Measurements from ENCODE around the gene EPB41L3.
"Not testable (repeated sequence)": the region's sequence is repeated elsewhere in the genome, so short reads cannot be mapped to it uniquely, and the experiment has no call there.

Gene EPB41L3

DNA sequence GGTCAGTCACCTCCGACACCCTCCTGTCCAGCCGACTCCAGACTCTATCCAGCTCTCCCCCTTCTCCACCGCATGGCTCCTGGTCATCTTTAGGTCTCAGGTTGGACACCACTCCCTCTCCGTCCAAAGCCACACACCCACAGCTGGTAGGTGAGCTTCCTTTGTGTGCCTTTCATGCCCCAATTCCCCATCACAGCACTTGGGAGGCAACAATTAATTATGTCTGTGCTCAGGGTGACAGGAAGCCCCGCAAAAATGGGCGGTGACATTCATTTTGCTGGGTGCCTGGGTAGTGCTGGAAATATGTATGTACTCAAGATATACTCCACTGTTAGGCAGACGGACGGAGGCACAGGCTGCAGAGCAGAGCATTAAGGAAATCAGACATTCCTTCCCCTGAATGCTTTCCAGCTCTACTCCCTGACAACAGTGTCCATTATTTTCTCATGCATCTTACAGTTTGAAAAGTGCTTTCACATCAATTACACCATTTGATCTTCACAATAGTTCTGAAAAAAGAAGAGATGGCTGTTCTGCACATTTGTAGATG is 13.1 kb downstream of the EPB41L3 start:
- DNase-seq (ENCODE audit: low read depth): no peak

DNA sequence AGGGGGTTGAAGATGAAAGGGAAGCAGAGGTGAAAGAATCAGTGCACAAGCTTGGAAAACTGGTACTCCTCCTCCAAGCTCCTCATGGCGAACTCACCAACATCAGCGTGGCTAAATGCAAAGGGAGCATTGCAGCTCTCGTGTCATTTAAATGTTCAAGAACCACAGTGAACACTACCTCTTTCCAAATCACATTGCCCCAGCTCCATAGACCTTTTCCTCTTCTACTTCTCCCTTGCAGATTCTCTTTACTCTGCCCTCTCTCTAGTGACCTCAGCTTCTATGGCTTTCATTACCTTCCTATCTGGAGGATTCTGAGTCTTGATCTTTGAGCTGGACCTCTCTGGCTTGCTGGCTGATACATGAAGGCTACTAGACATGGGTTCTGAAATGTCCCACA is 14.3 kb downstream of the EPB41L3 start:
- no peak for DNase-seq (ENCODE audit: low read depth)

DNA sequence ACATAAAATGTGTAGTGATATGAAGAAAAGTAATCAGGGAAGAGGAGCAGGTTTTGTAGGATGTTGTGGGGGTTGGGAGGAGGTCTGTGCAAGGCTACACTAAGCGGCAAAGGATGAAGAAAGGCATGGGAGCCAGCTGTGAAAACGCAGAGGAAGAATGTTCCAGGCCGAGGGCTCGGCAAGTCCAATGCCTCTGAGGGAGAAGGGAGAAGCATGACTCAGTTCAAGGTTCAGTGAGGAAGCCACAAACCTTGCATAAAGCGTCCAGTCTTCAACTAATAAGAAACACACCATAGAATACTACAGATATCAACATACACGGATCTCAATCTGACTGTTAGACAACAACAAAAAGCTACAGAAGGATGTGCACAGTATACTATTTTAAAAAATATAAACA is 16.2 kb downstream of the EPB41L3 start:
- no peak for DNase-seq (ENCODE audit: low read depth)

DNA sequence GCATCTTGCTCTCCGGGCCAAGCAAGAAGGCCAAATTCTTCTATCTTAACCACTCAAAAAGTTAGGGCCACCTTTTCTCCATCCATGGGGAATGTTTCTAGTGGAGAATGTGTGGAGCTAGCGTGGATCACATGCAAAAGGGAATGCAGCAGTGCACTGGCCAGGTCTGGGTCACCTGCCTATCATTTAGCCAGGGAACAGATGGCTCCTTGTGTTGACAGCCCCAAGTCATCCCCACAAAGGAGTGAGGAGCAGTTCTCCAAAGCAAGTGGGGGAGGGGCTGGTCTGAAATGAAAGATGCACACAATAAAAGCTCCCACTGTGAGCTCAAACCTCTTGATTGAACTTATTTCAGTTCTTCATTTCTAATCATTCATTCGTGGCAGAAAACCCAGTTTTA is 19.1 kb downstream of the EPB41L3 start:
- no peak for DNase-seq (ENCODE audit: low read depth)

DNA sequence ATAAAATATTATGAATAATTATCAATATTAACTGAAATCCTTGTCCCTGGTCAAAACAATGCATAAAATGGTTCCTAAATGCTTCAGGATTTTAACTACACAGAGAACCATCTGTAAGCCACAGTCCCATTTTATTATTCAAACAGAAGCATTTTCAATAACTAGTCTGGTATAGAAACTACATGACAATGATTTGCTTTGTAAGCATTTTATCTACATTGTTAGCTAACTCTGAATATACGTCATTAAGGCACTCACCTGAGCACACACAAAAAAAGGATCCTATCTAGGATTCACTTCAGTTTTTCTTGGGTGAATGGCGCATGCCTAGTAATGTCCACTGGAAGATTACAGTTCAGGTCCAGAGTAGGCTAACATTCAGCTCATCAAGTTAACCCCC is 22.8 kb downstream of the EPB41L3 start:
- DNase-seq (ENCODE audit: low read depth): no peak

DNA sequence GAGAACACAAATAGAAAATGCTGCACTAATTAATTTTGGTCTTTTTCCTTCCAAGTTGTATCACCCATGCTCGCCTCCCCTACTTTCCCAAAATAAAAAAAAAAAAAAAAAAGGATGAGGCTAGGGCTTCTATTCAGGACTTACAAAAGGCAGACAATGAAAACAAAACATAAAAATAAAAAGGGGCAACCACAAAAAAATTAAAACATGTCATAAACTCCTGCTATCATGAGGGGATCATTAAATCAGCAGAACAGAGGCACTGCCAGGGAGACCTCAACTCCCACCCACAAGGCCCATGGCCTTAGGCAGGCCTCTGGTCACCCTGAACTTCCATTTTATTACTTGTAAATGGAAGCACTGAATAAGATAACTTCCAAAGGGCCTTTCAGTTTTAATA is 23.3 kb downstream of the EPB41L3 start:
- no peak for DNase-seq (ENCODE audit: low read depth)

DNA sequence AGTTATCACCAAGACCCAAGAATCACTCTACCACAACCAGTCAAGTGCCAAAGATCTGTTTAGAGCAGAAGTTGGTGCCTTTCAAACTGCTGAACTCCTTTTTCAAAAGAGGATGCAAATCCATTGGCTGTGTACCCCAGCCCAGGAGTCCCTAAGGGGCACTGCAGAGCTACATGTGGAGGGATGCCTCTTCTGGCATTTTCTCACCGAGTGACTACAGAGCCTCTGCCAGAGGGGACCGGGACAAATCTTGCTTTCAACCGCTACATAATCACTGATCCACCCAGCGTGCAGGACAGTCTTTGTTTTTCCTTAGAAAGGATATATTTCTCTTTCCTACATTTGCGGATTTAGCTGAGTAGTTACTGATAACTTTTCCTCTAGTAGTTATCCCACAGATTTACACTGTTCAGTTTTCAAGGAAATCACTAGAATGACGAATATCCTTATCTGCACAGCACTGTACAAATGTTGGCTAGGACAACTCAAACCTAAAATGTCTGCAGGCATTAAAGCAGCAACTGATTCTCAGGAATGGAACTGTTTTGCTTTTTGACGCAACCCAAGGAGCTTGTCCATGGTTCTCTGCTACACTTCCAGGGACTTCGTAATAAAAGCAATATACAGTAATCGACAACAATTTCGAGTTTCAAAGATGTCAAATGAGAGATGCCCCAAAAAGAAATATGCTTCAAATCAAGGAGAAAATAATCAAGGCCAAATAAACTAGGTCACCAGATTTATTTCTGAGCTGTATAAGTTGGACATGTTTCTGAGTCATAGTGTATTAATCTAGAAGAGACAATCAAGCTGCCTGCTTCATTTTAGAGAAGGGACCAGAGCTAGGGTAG is 24.1 kb downstream of the EPB41L3 start:
- DNase-seq (ENCODE audit: low read depth): no peak

DNA sequence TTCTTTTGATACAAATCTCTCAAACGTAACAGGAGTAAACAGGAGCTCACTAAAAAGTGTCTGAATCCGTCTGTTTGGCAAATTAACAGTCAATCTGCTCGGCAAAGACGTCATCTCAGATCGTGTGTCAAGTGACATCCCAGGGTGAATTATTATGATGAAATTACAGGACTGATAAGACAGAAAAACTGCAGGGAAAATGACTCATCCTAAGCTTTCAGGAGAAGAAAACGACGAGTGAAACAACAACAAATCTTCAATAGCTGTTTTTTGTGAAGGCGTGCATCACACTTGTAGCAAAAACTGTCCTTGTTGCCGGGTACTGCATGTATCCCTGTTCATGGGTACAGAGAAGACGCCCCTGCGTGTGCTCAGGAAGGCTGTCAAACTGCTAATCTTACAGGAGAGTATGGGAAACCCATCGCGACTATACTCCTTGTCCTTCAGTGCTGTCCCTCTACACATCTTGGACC is 24.9 kb downstream of the EPB41L3 start:
- no peak for DNase-seq (ENCODE audit: low read depth)

DNA sequence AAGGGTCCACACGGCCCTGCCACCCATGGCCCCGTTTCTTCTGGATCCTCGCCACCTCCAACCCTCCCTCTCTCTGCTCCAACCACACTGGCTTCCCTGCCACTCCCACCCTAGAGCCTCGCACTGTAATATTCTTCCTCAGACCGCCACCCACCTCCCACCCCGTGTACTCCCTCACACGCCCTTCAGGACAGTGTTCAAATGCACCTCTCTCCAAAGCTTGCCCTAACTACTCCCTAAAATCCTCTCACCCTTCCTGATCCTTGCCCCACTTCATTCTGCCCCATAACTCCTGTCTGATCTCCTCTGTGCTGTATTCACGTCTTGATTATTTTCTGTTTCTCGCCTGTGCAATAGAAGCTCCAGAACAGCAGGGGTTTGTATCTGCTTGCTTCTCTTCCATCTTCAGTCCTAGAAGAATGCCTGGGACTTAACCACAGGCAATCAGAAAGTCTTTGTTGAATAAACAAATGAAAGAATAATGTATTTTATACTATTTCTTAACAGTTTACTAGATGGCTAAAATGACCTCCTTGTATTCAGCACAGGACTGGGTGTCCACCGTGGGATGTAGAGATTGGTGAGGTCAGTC is 25.5 kb downstream of the EPB41L3 start:
- DNase-seq (ENCODE audit: low read depth): no peak

DNA sequence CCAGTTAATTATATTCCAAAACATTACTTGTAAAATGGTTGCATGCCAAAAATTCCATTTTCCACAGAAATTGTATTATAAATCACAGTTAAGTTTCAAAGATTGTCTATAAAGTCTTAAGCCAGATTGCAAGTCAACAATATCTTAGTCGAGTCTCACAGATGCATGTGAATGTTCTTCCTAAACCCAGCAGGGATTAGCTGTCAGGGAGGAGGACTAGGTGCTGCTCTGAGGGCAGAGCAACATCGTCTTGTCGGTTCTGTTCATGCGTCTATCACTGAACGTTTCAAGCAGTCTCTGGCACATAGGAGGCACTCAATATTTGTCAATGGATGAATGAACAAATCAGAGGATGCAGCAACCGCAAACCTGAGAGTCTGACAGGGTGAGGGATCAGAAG is 27.0 kb downstream of the EPB41L3 start:
- no peak for DNase-seq (ENCODE audit: low read depth)

DNA sequence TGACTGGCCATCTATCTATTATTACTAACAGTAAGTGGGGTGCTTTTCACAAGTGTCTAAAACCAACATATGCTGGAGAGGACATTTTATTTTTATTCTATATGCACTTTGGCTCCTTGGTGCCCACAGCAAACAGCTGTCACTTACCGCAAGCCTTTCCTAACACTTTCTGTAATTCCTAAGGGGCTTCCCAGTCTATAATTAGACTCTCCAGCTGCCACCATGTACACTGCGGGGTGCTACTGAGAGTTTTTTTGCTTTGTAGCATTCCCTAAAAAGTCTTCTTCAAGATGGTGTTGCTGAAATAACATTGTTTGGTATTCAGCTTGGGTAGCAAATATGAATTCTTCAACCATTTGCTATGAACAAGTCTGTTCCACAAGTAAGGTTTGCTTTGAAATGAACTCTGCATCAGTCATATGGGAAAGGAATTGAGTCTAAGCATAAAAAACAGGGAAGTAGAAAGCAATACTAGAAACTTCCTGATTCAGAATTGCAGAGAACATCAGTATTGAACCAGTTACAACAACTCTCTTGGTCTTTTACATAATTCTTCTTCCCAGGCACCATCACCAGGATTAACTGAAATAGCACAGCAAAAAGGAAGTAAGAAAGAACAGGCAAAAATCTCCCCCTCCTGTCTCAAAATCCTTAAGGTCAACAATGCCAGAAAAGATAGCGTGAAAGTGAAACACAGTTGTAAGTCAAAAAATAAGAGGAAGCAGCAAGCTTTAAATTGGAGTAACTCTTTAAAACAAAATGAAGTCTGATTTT is 28.6 kb downstream of the EPB41L3 start:
- DNase-seq (ENCODE audit: low read depth): no peak

DNA sequence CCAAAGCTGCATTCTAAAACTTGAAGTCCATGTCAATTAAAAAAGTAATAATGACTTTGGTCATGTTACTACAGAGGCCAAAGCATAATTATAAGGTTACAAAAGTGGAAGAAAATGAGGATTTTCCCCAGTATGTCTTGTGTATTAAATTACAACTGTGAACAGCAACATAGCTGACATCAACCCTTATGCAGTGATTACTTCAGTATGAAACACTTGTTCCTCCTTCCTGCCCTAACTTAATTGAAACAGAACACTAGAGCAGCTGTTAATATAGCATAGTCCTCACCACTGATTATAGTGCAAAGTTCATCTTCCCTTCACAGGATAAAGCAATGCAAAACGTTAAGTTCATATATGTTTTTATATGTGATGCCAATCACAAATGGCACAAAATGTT is 29.9 kb downstream of the EPB41L3 start:
- no peak for DNase-seq (ENCODE audit: low read depth)

DNA sequence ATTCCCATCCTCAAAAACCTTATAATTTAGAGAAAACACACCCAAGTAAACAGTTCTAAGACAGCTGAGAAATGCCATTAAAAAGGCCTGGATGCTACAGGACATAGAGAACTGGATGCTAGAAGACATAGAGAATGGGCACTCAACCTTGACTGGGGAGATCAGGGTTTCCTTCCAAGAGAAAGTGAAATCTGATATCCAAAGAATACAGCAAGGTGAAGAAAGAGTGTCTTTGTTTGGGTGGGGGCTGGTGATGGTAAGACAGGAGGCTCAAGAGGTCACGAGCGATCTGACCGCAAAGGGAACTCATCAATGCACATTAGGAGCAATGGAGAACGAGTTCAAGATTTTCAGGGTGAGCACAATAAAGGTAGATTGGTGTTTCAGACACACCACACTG is 31.6 kb downstream of the EPB41L3 start:
- no peak for DNase-seq (ENCODE audit: low read depth)

DNA sequence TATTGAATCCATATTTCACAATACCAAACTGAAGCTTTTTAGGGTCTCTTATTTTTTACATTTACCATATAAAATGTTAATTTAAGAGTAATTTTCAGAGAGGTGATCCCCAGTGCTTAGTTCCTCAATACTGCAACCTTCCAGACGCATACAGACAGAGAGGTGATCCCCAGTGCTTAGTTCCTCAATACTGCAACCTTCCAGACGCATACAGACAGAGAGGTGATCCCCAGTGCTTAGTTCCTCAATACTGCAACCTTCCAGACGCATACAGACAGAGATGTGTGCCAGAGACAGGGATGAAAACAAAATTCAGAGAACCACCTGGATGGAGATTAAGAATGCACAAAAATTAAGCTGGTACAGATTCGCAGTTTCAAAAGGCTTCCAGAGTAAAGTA is 32.3 kb downstream of the EPB41L3 start:
- DNase-seq (ENCODE audit: low read depth): not testable (repeated sequence)

DNA sequence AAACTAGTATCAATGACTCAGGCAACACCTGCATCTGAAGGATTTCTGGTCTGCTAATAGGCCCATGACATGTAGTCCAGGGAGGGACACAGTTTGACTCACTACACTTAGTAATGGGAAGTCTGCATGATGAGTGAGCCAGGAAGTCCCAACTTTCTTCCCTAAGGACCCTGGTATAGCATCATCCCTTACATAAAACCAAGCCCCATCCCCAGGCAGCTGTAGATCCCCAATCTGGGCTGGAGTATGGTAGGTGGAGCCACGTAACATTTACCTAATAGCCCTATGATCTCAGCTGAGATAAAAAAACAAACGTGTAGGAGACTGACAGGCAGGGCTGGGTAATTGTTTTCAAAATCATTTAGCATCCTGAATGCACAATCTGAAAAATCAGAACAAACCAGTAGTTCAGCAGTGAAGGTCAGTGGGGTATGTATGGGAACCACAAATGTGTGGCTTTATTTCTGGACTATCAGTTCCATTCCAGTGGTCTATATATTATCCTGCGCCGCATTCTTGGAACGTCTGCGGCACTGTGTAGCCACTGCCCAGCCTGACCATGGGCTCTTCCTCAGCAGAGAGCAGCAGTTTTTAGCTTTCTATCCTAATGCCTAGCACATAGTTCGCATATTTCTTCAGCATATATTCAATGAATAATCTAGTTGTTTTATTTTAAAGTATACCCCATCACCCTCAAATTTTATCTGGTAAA is 33.5 kb downstream of the EPB41L3 start:
- DNase-seq (ENCODE audit: low read depth): no peak

DNA sequence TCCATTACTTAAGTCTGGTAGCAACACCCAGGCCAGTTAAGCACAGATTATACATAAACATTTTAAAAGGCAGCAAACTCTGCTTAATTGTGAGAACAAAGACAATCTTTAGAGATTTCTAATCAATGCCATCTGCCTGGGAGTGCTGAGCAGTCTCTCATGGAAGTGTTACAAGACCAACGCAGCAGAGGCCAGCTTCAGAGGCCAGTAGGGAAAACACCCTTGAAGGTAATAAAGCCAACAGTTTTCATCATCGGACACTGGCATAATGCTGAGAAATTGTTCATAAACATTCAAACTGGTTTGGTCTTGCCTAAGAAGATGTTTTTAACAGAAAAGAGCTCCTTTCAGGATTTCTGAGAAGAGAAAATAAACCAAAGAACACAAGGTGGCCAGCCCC is 35.0 kb downstream of the EPB41L3 start:
- DNase-seq (ENCODE audit: low read depth): no peak

DNA sequence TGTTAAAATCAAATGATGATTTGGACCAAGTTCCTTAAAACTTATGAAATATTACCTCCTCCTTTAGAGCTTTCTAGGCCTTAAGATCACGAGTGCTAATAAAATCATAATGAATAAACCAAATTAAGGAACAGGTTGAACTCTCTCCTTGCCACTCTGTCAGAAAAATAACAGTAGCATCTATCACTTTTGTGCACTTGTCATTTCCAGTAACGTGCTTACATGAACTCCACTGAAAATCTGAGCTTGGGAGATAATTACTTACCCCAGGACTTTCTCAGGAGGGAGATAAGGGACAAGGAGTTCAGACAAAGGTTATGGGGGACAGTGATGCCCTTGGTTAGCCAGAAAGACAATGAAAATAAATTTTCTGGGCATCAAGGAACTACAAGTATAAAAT is 36.0 kb downstream of the EPB41L3 start:
- no peak for DNase-seq (ENCODE audit: low read depth)

DNA sequence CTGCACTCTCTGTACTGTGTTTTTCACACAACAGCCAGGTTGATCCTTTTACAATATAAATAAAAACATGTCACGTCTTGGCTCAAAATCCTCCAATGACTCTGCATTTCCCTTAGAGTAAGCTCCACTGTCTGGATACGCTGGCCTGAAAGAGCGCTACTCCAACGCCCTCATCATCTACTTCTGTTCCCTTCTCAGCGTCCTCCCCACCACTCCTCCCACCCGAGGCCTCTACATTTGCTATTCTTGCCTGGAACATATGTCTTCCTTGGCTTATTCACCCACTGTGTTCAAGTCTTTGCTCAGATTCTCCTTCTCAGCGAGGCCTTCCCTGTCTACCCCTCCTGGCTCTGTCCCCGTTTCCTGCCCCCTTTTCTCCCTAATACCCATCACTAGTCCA is 37.6 kb downstream of the EPB41L3 start:
- no peak for DNase-seq (ENCODE audit: low read depth)

DNA sequence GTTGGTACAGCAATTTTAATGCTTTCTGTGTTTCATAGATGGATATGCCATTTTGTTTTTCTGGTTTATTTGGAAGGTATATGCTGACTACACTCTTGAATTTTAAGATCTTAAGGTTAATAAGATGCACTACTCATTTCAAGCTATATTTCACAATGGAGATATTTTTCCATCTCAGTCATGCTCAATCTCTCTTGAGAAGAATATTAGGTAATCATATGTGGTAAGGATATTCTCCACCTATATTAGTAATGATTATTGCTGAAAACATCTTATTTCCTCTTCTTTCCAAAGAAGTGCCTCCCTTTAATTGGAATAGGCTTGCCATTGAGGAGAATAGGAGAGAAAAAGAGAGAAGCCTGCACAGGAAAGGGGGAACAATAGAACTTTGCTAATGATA is 40.1 kb downstream of the EPB41L3 start:
- no peak for DNase-seq (ENCODE audit: low read depth)

DNA sequence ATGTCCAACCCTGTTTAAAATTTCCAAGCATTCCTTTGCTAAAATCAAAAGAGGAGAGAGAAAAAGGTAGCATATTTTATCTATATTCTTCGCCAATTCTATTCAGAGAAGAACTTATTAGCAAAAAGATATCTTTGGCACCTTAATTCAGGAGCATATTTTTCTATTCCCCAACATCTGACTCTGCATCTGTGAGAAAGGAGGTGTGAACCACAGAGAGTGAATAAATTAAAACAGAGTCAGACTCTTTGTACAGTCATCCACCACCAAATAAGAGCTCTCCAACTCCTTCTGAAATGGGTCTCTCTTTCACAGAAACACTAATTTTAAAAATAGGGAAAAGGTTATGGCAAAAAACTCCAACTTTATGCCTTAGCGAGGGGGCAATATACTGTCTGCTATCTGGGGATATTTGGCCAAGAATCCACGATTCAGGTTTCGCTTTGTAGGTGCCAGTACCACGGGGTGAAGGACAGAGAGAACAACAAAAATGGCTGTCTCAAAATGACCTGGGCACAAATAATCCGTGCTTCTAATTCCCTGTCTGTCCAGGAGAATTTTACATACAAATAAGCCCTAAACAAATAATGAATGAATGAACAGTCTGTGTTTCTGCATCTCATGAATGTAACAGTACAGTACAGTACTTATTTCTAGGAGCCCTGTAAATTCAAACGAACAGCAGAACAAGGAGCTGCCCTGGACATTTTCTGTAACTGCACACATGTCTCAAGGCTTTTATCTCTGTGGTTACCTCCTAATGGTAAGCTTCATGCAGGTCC is 43.4 kb downstream of the EPB41L3 start:
- DNase-seq (ENCODE audit: low read depth): no peak

DNA sequence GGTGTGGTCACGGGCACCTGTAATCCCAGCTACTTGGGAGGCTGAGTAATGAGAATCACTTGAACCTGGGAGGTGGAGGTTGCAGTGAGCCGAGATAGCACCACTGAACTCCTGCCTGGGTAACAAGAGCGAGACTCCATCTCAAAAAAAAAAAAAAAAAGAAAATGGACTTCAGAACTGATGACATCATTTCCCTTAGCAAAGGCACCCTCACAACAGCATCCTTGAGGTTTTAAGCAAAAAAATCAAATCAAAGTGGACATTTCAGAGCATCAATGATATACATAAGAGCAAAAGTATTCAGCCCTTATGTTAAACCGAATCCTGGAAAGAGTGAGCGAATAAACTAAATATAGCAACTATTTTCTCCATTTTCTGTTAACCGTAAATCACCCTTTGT is 45.3 kb downstream of the EPB41L3 start:
- DNase-seq (ENCODE audit: low read depth): no peak
